Epidermal melanocyte (primary cell): ENCODE results near the gene CCL7.
"Not testable (repeated sequence)": the region's sequence is repeated elsewhere in the genome, so short reads cannot be mapped to it uniquely, and the experiment has no call there.

Source experiments
- DNase-seq: peaks from one replicate; pipeline ENCODE4 v3.0.0; 2011; ENCODE audit warnings: low spot score; ENCODE audit not compliant: insufficient read length

Gene CCL7

GRCh38 chr17:34269969-34270368, at the start of gene CCL7:
CCL7 (plus strand) TSS chr17:34270221; CDS start chr17:34270291, 70 bp downstream.
- no peak for DNase-seq

- DNase-seq = no peak
Observed at GRCh38 chr17:34220752-34221395, 49.1 kb upstream of the CCL7 start.

DNA sequence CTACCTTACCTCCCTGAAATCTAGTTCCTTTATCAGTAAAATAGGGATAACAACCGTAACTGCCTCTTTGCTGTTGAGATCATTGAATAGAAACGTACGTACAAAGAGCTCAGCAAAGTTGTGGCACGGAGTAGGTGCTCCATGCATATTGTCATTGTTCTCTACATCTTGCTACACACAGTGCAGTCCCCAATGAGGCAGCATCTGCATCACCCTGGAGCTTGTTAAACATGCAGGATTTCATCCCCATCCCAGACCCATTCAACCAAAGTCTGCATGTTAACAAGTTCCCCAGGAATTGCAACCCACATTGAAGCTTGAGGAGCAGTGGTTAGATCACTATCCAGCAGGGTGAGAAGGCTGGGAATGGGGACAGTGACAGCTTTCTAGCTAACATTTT, 48.6 kb upstream of the CCL7 start:
- no peak for DNase-seq

DNA sequence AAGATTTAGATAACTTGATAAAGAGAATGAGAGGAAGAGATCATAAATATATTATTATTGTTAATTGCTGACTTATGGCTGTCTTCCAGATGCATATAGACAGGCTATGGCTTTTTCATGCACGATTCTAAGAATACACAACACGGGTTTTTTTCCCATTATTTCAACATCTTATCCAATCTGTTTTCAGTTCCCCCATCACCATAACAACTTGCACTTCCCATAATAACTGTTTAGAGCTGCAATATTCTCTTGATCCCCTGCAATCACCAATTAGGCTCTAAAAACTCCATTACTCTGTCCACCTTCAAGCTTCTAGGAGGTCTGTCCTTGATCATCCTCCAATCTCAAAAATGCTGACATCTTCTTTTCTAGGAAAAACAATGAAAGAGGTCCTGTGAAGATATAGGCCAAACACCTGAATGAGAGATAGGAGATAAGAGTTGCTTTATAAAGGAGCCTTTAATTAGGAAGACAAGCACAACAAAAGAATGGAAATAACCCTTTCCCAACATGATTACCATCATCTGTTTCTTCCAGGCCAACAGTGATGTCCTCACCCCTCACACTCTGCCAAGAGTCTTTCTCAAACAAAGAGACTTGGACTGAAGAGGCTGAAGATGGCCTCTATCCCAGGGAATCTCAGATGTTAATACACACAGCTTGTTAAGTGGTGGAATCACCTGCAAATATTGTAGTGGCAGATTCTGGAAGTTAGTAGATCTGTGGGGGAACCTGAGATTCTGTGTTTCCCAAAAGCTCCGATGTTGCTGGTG, 47.1 kb upstream of the CCL7 start:
- DNase-seq = no peak

- DNase-seq = no peak
Observed at GRCh38 chr17:34225046-34225445, 45.0 kb upstream of the CCL7 start.

DNA sequence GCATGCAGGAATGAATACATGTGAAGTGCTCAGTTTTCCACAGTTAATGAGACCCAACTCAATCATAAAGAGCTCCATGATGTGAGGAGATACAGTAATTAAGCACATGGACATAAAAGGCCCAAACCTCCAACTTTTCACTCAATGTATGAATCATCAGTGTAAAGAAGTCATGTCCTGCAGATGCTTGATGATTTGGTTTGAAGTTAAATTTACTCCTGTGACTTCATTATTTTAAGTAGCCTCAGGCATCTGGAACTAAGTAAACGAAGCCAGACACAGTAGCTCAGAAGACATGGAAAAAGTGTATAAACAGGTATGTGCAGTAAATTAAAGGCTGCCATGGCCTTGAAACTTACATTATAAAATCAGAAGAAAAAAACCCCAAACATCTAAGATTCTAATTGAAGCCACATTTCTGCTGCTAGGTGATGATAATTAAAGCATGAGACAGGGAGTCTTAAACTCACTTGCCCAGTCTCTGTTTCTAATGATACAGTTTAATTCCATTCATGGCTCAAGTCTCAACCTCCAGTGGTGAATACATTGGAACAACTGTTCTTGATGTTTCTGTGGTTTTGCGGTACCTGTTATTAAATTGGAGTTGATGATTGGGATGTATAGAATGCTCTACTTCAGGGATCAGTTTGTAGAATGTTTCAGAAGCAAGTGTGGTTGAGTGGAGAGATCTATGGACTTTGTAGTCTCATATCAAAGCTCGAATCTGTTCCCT, 43.8 kb upstream of the CCL7 start:
- DNase-seq = no peak

GRCh38 chr17:34226744-34227034, 43.3 kb upstream of the CCL7 start:
- no peak for DNase-seq

- DNase-seq = not testable (repeated sequence)
Observed at GRCh38 chr17:34227293-34227692, 42.7 kb upstream of the CCL7 start.

GRCh38 chr17:34227707-34228106, 42.3 kb upstream of the CCL7 start:
- no peak for DNase-seq

DNA sequence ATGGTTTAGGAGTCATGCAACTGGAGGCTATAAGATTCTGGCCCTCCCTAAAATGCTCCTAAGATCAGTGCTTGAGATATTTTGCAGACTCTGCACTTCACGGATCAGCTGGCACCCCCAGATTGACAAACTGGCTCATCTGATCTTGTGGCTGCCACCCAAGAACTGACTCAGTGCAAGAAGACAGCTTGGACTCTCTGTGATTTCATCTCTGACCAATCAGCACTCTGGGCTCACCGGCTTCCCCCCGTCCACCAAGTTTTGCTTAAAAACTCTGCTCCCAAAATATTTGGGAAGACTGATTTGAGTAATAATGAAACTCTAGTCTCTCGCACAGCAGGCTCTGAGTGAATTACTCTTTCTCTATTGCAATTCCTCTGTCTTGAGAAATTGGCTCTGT, 41.2 kb upstream of the CCL7 start:
- no peak for DNase-seq

GRCh38 chr17:34230342-34230741, 39.7 kb upstream of the CCL7 start:
- no peak for DNase-seq

- no peak for DNase-seq
Observed at GRCh38 chr17:34234616-34235015, 35.4 kb upstream of the CCL7 start.

DNA sequence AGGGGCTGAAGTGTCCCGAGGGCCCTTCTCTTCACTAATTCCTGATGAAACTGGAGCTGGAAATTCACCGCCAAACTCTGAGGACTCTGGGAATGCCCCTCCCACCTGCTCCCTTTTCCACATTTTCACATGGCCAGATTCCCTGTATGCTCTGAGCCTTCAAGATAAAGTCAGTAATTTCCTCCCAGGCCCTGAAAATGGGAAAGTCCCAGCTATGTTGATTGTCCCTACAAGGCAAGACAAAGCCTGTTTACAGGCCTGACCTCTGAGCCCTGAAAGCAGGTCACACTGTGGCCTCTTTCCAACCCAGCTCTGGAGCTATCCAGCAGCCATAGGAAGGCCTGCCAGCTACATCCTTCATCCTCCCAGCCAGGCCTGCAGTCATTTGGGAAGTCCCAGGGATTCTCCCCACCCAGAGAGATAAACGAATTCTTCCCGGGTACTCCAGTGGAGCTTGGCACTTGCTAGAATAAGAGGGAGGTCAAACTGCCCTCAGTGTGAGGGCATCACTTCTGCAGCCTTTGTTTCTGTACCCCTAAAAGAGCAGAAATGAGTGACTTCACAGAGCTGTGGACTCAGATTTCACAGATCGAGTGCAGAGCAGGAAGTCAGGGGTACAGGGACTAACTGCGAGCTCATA, 34.5 kb upstream of the CCL7 start:
- no peak for DNase-seq

DNA sequence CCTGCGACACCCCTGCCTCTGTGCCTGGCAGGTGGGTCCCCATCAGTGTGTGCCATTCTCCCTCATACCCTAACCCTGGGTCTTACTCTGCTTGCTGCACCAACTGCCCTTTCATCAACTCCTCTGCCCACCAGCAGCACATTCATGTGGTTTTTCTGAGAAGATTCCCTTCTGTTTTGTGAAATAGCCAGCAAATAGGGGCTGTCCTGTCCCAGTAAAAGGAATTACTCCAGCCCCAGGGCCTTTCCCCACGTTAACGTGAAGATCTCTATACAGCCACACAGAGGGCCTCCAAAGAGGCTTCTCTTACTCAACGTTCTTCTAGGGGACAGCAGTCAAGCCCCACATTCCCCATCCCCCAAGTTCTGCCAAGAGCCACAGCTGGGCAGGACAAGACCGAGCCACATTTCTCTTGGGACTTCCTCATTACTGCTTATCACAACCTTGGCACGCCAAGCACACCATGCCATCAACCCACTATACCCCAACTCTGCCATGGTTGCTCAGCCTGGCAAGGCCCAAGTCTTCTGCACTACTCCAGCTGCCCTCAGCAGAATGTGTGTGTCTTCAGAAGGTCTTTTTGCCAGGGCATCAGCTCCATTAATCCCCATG, 33.6 kb upstream of the CCL7 start:
- DNase-seq = no peak

DNA sequence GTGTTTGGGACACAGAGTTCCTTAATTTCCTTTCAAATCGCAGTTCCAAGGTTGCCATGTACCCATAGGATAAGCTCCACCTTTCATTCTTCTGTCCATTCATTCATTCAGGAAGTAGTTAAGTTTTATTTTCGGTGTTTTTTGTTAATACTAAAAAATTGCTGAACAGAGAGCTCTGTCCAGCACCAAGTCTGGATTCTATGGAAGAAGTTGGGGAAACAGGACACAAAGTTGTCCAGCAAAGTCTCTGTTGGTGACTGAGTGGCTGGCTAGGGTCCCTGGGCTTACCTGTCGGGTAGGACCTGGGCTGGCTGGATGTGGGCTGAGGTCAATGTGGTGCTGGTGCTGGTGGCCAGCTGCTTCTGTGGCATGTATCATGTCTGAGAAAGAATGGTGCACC, 32.6 kb upstream of the CCL7 start:
- DNase-seq = no peak

DNA sequence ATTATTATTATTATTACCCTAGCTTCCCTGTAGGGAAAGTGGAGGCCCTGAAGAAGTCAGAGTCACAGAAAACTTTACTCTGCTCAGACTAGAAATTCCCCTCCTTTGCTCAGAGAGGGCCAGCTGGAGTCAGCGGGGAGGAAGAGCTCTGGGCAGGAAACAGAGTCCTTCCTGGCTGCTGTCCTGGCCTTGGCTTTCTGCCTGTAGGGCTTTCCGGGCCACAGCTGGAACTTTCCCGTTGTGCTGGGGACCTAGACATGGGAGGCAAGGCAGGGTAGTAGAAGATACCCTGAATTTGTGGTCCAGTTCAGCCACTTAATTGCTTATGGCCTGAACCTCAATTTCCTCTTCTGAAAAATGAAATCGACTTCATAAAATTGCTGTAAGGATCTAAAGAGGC, 29.0 kb upstream of the CCL7 start:
- no peak for DNase-seq

- no peak for DNase-seq
Observed at GRCh38 chr17:34242587-34243363, 27.2 kb upstream of the CCL7 start.

DNA sequence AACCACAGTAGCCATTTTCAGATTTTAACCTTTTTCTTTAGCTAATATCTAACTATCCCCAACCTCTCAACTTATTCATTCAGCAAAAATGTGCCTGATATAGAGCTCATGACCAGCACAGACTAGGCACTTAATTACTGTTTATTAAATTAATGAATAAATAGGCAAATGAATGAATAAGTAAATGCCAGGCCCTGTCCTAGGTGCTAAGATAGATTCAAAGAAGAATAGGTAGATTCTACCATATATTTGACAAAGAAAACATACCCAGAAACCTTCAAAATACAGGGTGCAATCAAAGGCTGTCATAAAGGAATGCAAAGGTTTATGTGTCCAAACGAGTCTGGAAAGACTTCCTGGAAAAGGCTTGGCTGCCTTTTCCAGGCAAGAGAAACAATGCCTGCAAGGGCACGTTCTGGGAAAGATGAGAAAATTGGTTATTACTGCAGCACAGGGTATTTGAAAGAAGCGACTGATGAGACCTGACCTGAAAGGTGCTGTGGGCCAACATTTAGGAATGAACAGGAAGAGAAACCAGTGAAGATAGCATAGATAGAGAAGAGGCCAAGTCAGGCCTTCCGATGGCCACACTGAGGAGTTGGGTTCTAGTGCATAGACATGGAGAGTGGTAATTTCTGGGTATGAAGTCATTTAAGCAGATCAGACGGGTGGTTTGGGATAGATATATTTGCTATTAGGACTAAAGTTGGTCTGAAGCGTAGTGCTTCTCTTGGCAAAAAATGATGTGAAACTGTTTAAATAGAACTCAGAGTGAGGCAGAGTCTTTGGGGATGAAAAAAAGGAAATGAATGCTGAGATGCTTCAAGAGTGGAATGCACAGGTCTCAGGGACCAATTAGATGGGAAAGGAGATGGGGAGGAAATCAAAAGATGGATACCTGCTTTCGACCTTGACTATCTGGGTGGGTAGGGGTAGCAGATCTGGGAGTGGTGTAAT, 26.4 kb upstream of the CCL7 start:
- no peak for DNase-seq

GRCh38 chr17:34245351-34245905, 24.6 kb upstream of the CCL7 start:
- DNase-seq = no peak
